Natural killer cell (primary cell): Measurements from ENCODE around the gene C9orf78. TPM values are rescaled to one million over a fixed set of nuclear protein-coding genes. Genes with fewer than 3 reads are reported as not detected.

Experiments
- ATAC-seq, 3 donors: fragments of 150-1000 bp in 2 of 3; fragments of 200-7000 bp in 1 of 3; cut with Tn5 transposase; 1 replicate in 1 of 3; 2 replicates in 2 of 3; pipeline ENCODE4 v1.10.0; 2021; ENCODE audit warnings: mild to moderate bottlenecking in 2 of 3, moderate library complexity in 2 of 3
- DNase-seq, 2 donors: peaks; one replicate each; pipeline versions ENCODE4 v3.0.0 to v3.0.0-alpha.2; 2013 to 2021; ENCODE audit warnings: mixed read lengths in 1 of 2
- H3K27ac ChIP-seq: one replicate; pipeline ENCODE4 v1.5.1; 2013; ENCODE audit warnings: mild to moderate bottlenecking, low read length
- H3K27me3 ChIP-seq: one replicate; pipeline ENCODE4 v1.6.1; 2013; ENCODE audit warnings: low read length; ENCODE audit not compliant: control insufficient read depth, insufficient read depth
- H3K36me3 ChIP-seq: one replicate; pipeline ENCODE4 v1.6.1; 2013; ENCODE audit warnings: low read length; ENCODE audit not compliant: control insufficient read depth, insufficient read depth
- H3K4me1 ChIP-seq: one replicate; pipeline ENCODE4 v1.6.1; 2013; ENCODE audit warnings: low read length; ENCODE audit not compliant: control insufficient read depth, insufficient read depth
- H3K4me3 ChIP-seq: one replicate; pipeline ENCODE4 v1.5.1; 2013; ENCODE audit warnings: low read length
- H3K9me3 ChIP-seq: one replicate; pipeline ENCODE4 v1.6.1; 2013; ENCODE audit warnings: low read length; ENCODE audit not compliant: control insufficient read depth, insufficient read depth
- H3K27ac Mint-ChIP-seq, 2 donors: one replicate each; pipeline ENCODE4 v1.8.0; 2022; ENCODE audit warnings: mild to moderate bottlenecking in 2 of 2, mixed read lengths in 2 of 2, moderate library complexity in 1 of 2
- H3K27me3 Mint-ChIP-seq, 2 donors: one replicate each; pipeline ENCODE4 v1.8.0; 2022; ENCODE audit warnings: low read depth in 2 of 2, mixed read lengths in 2 of 2
- H3K36me3 Mint-ChIP-seq: one replicate; pipeline ENCODE4 v1.8.0; 2022; ENCODE audit warnings: mixed read lengths
- H3K4me1 Mint-ChIP-seq, 2 donors: one replicate each; pipeline ENCODE4 v1.8.0; 2022; ENCODE audit warnings: mixed read lengths in 2 of 2
- H3K4me3 Mint-ChIP-seq: one replicate; pipeline ENCODE4 v1.8.0; 2022; ENCODE audit warnings: mild to moderate bottlenecking, moderate library complexity, mixed read lengths
- H3K9me3 Mint-ChIP-seq, 2 donors: one replicate each; pipeline ENCODE4 v1.8.0; 2022; ENCODE audit warnings: mixed read lengths in 2 of 2
- CTCF ChIP-seq: fragments of 200-600 bp; IDR thresholded peaks from one replicate; pipeline ENCODE4 v1.8.0; 2022; ENCODE audit warnings: antibody characterized with exemption
- WGBS: methylation state at CpG from one replicate; pipeline ENCODE4 v1.1.7; 2013; ENCODE audit warnings: missing lambda C conversion rate; ENCODE audit not compliant: insufficient coverage; 5-methylcytosine and 5-hydroxymethylcytosine counted together
- intact Hi-C: fragments of 100-400 bp; cut with micrococcal nuclease; formaldehyde crosslinking; loops from one replicate; pipeline ENCODE4 v1.14.2; 2022
- total RNA-seq, 4 donors: library from RNA; stranded (reverse); fragments of 120-200 nt in 1 of 4; gene quantifications; one replicate each; pipeline versions ENCODE4 v1.2.3 to v1.2.4, GENCODE V29; 2013 to 2022

C9orf78 gene
- total RNA-seq, 3 donors from 2014 or later (not counting 1 experiment from before 2014, with no cell fraction given): 93.7 to 97.9 (median 97.6) TPM

- WGBS: 66% methylated on average over 8 of the region's 8 CpGs
- H3K27me3 Mint-ChIP-seq: no peaks in the 10 kb centered on the region
- intact Hi-C loops: no loop called here
- H3K4me3 ChIP-seq: no peak overlapping the region
- ATAC-seq (no peak), DNase-seq (peak in 1 of 2 donors; percentile 52)
- peaks cover 17% of the 10 kb centered on the region for H3K36me3 ChIP-seq
- H3K4me1 ChIP-seq: peaks cover 37% of the 10 kb centered on the region
- no peak overlapping the region for H3K27ac ChIP-seq
- no peaks in the 10 kb centered on the region for H3K36me3 Mint-ChIP-seq
- H3K27ac Mint-ChIP-seq: no peak overlapping the region
- H3K27me3 ChIP-seq: no peaks in the 10 kb centered on the region
- H3K9me3 ChIP-seq: no peaks in the 10 kb centered on the region
- no peak for TF ChIP-seq CTCF
- peak overlapping the region; percentile 17 for H3K4me3 Mint-ChIP-seq
- H3K4me1 Mint-ChIP-seq: peaks cover 34 to 41% of the 10 kb centered on the region in 2 donors
- no peaks in the 10 kb centered on the region for H3K9me3 Mint-ChIP-seq
These were observed 5.0 kb upstream of the C9orf78 start for GRCh38 chr9:129840034-129840433.

GRCh38 chr9:129839324-129840023, 4.4 kb upstream of the C9orf78 start:
- intact Hi-C loops: no loop called here
- TF ChIP-seq CTCF: no peak
- WGBS: 61% methylated on average over 10 of the region's 10 CpGs
- Mint-ChIP-seq H3K9me3 (no peaks in the 10 kb centered on the region), H3K27me3 (no peaks in the 10 kb centered on the region), H3K4me1 (peaks cover 40 to 47% of the 10 kb centered on the region in 2 donors), H3K27ac (peak overlapping the region in 1 of 2 donors; percentile 44), H3K4me3 (no peak overlapping the region), H3K36me3 (no peaks in the 10 kb centered on the region)
- no peak overlapping the region for H3K27ac ChIP-seq
- H3K36me3 ChIP-seq: peaks cover 17% of the 10 kb centered on the region
- no peaks in the 10 kb centered on the region for H3K9me3 ChIP-seq
- H3K4me3 ChIP-seq: no peak overlapping the region
- ATAC-seq (no peak), DNase-seq (no peak)
- H3K27me3 ChIP-seq: no peaks in the 10 kb centered on the region
- peaks cover 39% of the 10 kb centered on the region for H3K4me1 ChIP-seq

GRCh38 chr9:129838707-129839259, 3.7 kb upstream of the C9orf78 start:
- Histone ChIP-seq H3K27ac (no peak overlapping the region), H3K27me3 (no peaks in the 10 kb centered on the region), H3K9me3 (no peaks in the 10 kb centered on the region), H3K4me3 (no peak overlapping the region), H3K36me3 (peaks cover 16% of the 10 kb centered on the region), H3K4me1 (peaks cover 44% of the 10 kb centered on the region)
- Mint-ChIP-seq H3K36me3 (no peaks in the 10 kb centered on the region), H3K4me1 (peaks cover 47 to 54% of the 10 kb centered on the region in 2 donors), H3K27ac (peak overlapping the region in 1 of 2 donors; percentile 44), H3K9me3 (no peaks in the 10 kb centered on the region), H3K27me3 (no peaks in the 10 kb centered on the region), H3K4me3 (peak overlapping the region; percentile 28)
- WGBS: 89% methylated on average over 12 of the region's 12 CpGs
- DNase-seq (peak in 1 of 2 donors; percentile 41), ATAC-seq (no peak)
- intact Hi-C loops: no loop called here
- no peak for TF ChIP-seq CTCF
